A549 (cell line): ENCODE results near the gene AHNAK2. TPM values are rescaled to one million over a fixed set of nuclear protein-coding genes. Genes with fewer than 3 reads are reported as not detected.
"Not testable (repeated sequence)": the region's sequence is repeated elsewhere in the genome, so short reads cannot be mapped to it uniquely, and the experiment has no call there.

Source experiments
- ATAC-seq, 2 experiments: fragments of 200-7000 bp in 1 of 2; fragments of >200 bp in 1 of 2; cut with Nextera tagmentation in 1 of 2; cut with Tn5 transposase in 1 of 2; 3 replicates each; pipeline versions ENCODE4 v1.8.0 to v1.9.1; 2018 to 2020; ENCODE audit warnings: mild to moderate bottlenecking in 1 of 2, moderate library complexity in 1 of 2
- CTCF ChIA-PET: fragments of 300-600 bp; sonication (Branson Sonifier 250); formaldehyde crosslinking; extraction: SDS; loops from one replicate; lab custom pipeline; 2021; ENCODE audit warnings: antibody characterized with exemption, inconsistent platforms; lab: Yijun Ruan, JAX
- POLR2A ChIA-PET: fragments of 350-600 bp; formaldehyde crosslinking; extraction: SDS; loops from one replicate; lab custom pipeline; 2021; ENCODE audit warnings: antibody characterized with exemption, inconsistent platforms; lab: Yijun Ruan, JAX
- DNase-seq, 2 experiments: peaks; one replicate each; pipeline versions ENCODE4 v3.0.0 to v3.0.0-alpha.2; 2011 to 2016; ENCODE audit warnings: low read depth in 1 of 2, low spot score in 1 of 2
- FAIRE-seq: peaks from 2 replicates; lab custom pipeline; 2011; peaks lifted over from hg19 to GRCh38; lab: Jason Lieb, UNC
- H3K27ac ChIP-seq, 2 experiments: fragments of >200 bp; sonication (Bioruptor Twin); formaldehyde crosslinking; 3 replicates each; pipeline ENCODE4 v1.5.1; 2016 to 2017
- H3K4me1 ChIP-seq: fragments of >200 bp; sonication (Bioruptor Twin); formaldehyde crosslinking; 3 replicates; pipeline ENCODE4 v1.6.1; 2016
- H3K4me2 ChIP-seq: fragments of >200 bp; sonication (Bioruptor Twin); formaldehyde crosslinking; 3 replicates; pipeline ENCODE4 v1.6.1; 2016
- H3K4me3 ChIP-seq: fragments of >200 bp; sonication (Bioruptor Twin); formaldehyde crosslinking; 3 replicates; pipeline ENCODE4 v1.5.1; 2016
- H3K9me3 ChIP-seq: fragments of >200 bp; sonication (Bioruptor Twin); formaldehyde crosslinking; 3 replicates; pipeline ENCODE4 v1.6.1; 2016
- CHD4 ChIP-seq: fragments of 200-600 bp; sonication (generic); IDR thresholded peaks from 2 replicates; pipeline ENCODE4 v1.6.1; 2016; ENCODE audit warnings: antibody characterized with exemption, mild to moderate bottlenecking, borderline replicate concordance
- E2F6 ChIP-seq: IDR thresholded peaks from 2 replicates; pipeline ENCODE4 v1.6.1; 2012; ENCODE audit warnings: low read depth, borderline replicate concordance
- JUNB ChIP-seq: fragments of >200 bp; sonication (Bioruptor Twin); formaldehyde crosslinking; IDR thresholded peaks from 2 replicates; pipeline ENCODE4 v1.6.1; 2016
- KDM5A ChIP-seq: fragments of 200-600 bp; sonication (generic); IDR thresholded peaks from 2 replicates; pipeline ENCODE4 v1.6.1; 2016; ENCODE audit warnings: antibody characterized with exemption, mild to moderate bottlenecking
- WGBS: methylation state at CpG from one replicate; pipeline ENCODE4 v1.1.6; 2017; ENCODE audit errors: missing lambda C conversion rate; 5-methylcytosine and 5-hydroxymethylcytosine counted together
- polyA plus RNA-seq, 4 experiments: library from polyadenylated mRNA; depleted of rRNA in 3 of 4; stranded (reverse); fragments of >200 nt; fragmentation: RNase III in 1 of 4; extraction: RNeasy Plus Mini Kit Qiagen cat#74134 plus additional on column Dnase treatment in 1 of 4; gene quantifications; 2 replicates in 3 of 4; 3 replicates in 1 of 4; pipeline ENCODE4 v1.2.3, GENCODE V29; 2011 to 2017

AHNAK2 gene
- polyA plus RNA-seq, 2 of the 4 experiments (the other 2 are of a cell fraction), result 43.3 to 43.7 TPM

GRCh38 chr14:104947201-104947600, 31.0 kb downstream of the AHNAK2 start:
- DNase-seq, H3K4me1 ChIP-seq, H3K4me2 ChIP-seq, H3K9me3 ChIP-seq, FAIRE-seq, ATAC-seq, H3K27ac ChIP-seq, POLR2A ChIA-PET, H3K4me3 ChIP-seq: not testable (repeated sequence)
- CTCF ChIA-PET, result interaction anchor here (0.8 to 1.3 kb wide), 2 partner anchors 14 to 98 kb away, joined by 3 read pairs; no protein-coding TSS in a partner anchor
- WGBS, result 96% methylated on average over 13 of the region's 13 CpGs

GRCh38 chr14:104945986-104946965, 31.9 kb downstream of the AHNAK2 start:
- H3K4me2 ChIP-seq, FAIRE-seq, POLR2A ChIA-PET, H3K9me3 ChIP-seq, DNase-seq, ATAC-seq, H3K4me3 ChIP-seq, H3K4me1 ChIP-seq, H3K27ac ChIP-seq: not testable (repeated sequence)
- CTCF ChIA-PET, result interaction anchor here (0.8 kb wide), 1 partner anchor 99 kb away, joined by 3 read pairs; no protein-coding TSS in a partner anchor
- 91% methylated on average over 27 of the region's 43 CpGs for WGBS

DNA sequence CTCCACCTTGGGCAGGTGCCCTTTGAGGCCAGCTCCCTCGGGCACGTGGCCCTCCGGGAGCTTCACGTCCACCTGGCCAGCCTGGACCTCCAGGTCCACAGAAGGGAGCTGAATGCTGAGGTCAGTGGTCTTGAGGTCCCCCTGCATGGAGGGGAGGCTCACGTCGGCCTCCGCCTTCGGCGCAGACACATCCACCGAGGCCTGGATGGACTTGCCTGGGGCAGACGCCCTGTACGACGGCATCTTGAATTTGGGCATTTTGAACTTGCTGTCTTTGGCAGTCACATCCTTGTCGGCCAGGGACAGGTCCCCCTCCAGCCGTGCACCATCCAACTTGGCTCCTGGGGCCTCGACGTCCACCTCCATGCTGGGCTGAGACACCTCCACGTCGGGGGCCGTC, 32.9 kb downstream of the AHNAK2 start:
- DNase-seq, H3K4me2 ChIP-seq, CTCF ChIA-PET, H3K4me3 ChIP-seq, H3K27ac ChIP-seq, ATAC-seq, FAIRE-seq, POLR2A ChIA-PET, H3K9me3 ChIP-seq, H3K4me1 ChIP-seq: not testable (repeated sequence)
- WGBS, result 91% methylated on average over 20 of the region's 20 CpGs

GRCh38 chr14:104944436-104945205, 33.6 kb downstream of the AHNAK2 start:
- H3K4me1 ChIP-seq, FAIRE-seq, H3K4me3 ChIP-seq, DNase-seq, ATAC-seq, POLR2A ChIA-PET, H3K9me3 ChIP-seq, H3K27ac ChIP-seq, H3K4me2 ChIP-seq: not testable (repeated sequence)
- CTCF ChIA-PET, result interaction anchor here (0.9 to 1.5 kb wide), 3 partner anchors 11 to 100 kb away, joined by 3 to 4 read pairs (median 3); no protein-coding TSS in a partner anchor
- WGBS, result 95% methylated on average over 18 of the region's 29 CpGs

GRCh38 chr14:104944016-104944308, 34.2 kb downstream of the AHNAK2 start:
- POLR2A ChIA-PET, H3K9me3 ChIP-seq, H3K4me3 ChIP-seq, H3K4me1 ChIP-seq, DNase-seq, ATAC-seq, H3K4me2 ChIP-seq, FAIRE-seq, H3K27ac ChIP-seq: not testable (repeated sequence)
- WGBS, result 80% methylated on average over 3 of the region's 6 CpGs
- CTCF ChIA-PET, result interaction anchor here (0.9 to 1.5 kb wide), 3 partner anchors 12 to 101 kb away, joined by 3 to 4 read pairs (median 3); no protein-coding TSS in a partner anchor

DNA sequence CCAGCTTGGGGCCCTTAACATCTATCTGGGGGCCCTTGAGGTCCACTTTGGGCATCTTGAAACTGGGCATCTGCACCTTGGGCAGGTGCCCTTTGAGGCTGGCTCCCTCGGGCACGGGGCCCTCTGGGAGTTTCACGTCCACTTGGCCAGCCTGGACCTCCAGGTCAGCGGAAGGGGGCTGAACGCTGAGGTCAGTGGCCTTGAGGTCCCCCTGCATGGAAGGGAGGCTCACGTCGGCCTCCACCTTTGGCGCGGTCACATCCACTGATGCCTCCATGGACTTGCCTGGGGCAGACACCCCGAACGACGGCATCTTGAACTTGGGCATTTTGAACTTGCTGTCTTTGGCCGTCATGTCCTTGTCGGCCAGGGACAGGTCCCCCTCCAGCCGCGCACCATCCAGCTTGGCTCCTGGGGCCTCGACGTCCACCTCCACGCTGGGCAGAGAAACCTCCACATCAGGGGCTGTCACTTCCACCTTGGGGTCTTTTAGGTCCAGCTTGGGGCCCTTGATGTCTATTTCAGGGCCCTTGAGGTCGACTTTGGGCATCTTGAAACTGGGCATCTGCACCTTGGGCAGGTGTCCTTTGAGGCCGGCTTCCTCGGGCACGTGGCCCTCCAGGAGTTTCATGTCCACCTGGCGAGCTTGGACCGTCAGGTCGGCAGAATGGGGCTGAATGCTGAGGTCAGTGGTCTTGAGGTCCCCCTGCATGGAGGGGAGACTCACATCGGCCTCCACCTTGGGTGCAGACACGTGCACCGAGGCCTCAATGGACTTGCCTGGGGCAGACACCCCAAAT, 34.8 kb downstream of the AHNAK2 start:
- H3K27ac ChIP-seq, POLR2A ChIA-PET, H3K4me3 ChIP-seq, H3K4me1 ChIP-seq, FAIRE-seq, H3K4me2 ChIP-seq, H3K9me3 ChIP-seq, DNase-seq, ATAC-seq: not testable (repeated sequence)
- CTCF ChIA-PET, result interaction anchor here (0.9 to 2.3 kb wide), 3 partner anchors 10 to 25 kb away, joined by 3 to 8 read pairs (median 4); no protein-coding TSS in a partner anchor
- 94% methylated on average over 23 of the region's 29 CpGs for WGBS

DNA sequence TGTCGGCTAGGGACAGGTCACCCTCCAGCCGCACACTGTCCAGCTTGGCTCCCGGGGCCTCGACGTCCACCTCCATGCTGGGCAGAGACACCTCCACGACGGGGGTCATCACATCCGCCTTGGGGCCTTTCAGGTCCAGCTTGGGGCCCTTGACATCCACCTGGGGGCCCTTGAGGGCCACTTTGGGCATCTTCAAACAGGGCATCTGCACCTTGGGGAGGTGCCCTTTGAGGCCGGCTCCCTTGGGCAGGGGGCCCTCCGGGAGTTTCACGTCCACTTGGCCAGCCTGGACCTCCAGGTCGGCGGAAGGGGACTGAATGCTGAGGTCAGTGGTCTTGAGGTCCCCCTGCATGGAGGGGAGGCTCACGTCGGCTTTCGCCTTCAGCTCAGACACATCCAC, 35.6 kb downstream of the AHNAK2 start:
- TF ChIP-seq CHD4, result no peak
- TF ChIP-seq KDM5A, result no peak
- no peak for TF ChIP-seq E2F6
- no peak for TF ChIP-seq JUNB
- Histone ChIP-seq H3K9me3 (no peaks in the 10 kb centered on the region), H3K4me2 (no peak overlapping the region), H3K4me1 (no peaks in the 10 kb centered on the region), H3K4me3 (no peak overlapping the region), H3K27ac (no peak overlapping the region)
- ChIA-PET POLR2A (no interaction called here), CTCF (interaction anchor here (0.8 to 2.3 kb wide), 3 partner anchors 9 to 116 kb away, joined by 3 to 8 read pairs (median 3); no protein-coding TSS in a partner anchor)
- ATAC-seq (no peak), FAIRE-seq (no peak), DNase-seq (no peak)
- 95% methylated on average over 12 of the region's 16 CpGs for WGBS
